Activated CD8-positive, alpha-beta T cell treated with anti-CD3 and anti-CD28 coated beads for 36 hours (primary cell): Measurements from ENCODE around the gene ETF1. TPM values are rescaled to one million over a fixed set of nuclear protein-coding genes. Genes with fewer than 3 reads are reported as not detected.

Experiments used
- ATAC-seq: fragments of 200-7000 bp; cut with Tn5 transposase; one replicate; pipeline ENCODE4 v1.10.0; 2021; ENCODE audit warnings: mild to moderate bottlenecking, moderate library complexity
- CTCF ChIA-PET: fragments of 350-600 bp; sonication (Branson Sonifier 250); formaldehyde crosslinking; loops from one replicate; lab custom pipeline; 2021; ENCODE audit warnings: antibody characterized with exemption; lab: Charles Lee
- POLR2A ChIA-PET: fragments of 350-600 bp; sonication (Branson Sonifier 250); formaldehyde crosslinking; loops from one replicate; lab custom pipeline; 2021; ENCODE audit warnings: antibody characterized with exemption; lab: Charles Lee
- DNase-seq: peaks from one replicate; pipeline ENCODE4 v3.0.0-alpha.2; 2020
- H3K27ac Mint-ChIP-seq: one replicate; pipeline ENCODE4 v1.8.0; 2021; ENCODE audit warnings: mild to moderate bottlenecking, mixed read lengths
- H3K27me3 Mint-ChIP-seq: one replicate; pipeline ENCODE4 v1.8.0; 2021; ENCODE audit warnings: mixed read lengths
- H3K36me3 Mint-ChIP-seq: one replicate; pipeline ENCODE4 v1.8.0; 2021; ENCODE audit warnings: low read depth, mixed read lengths
- H3K4me1 Mint-ChIP-seq: one replicate; pipeline ENCODE4 v1.8.0; 2021; ENCODE audit warnings: low read depth, mixed read lengths
- H3K4me3 Mint-ChIP-seq: one replicate; pipeline ENCODE4 v1.8.0; 2021; ENCODE audit warnings: mild to moderate bottlenecking, moderate library complexity, mixed read lengths
- H3K9me3 Mint-ChIP-seq: one replicate; pipeline ENCODE4 v1.8.0; 2021; ENCODE audit warnings: mixed read lengths
- CTCF ChIP-seq: fragments of 200-600 bp; IDR thresholded peaks from one replicate; pipeline ENCODE4 v1.8.0; 2022; ENCODE audit warnings: antibody characterized with exemption, mild to moderate bottlenecking
- intact Hi-C: fragments of 100-400 bp; cut with micrococcal nuclease; formaldehyde crosslinking; loops from one replicate; pipeline ENCODE4 v1.10.0; 2022
- total RNA-seq, 2 experiments: library from RNA; stranded (reverse); gene quantifications; one replicate each; pipeline ENCODE4 v1.2.3, GENCODE V29; 2021

The ETF1 gene
- total RNA-seq, 2 experiments from 2014 or later = 154 to 161 TPM

GRCh38 chr5:138458384-138458783 lies 84.7 kb downstream of the ETF1 start:
- no peaks in the 10 kb centered on the region for H3K36me3 Mint-ChIP-seq
- H3K4me3 Mint-ChIP-seq = peak overlapping the region; percentile 80
- H3K27ac Mint-ChIP-seq = peak overlapping the region; percentile 100
- ATAC-seq (no peak), DNase-seq (no peak)
- H3K27me3 Mint-ChIP-seq = no peaks in the 10 kb centered on the region
- no peak for TF ChIP-seq CTCF
- ChIA-PET CTCF (interaction anchor here (0.8 to 5.9 kb wide), 6 partner anchors 9 to 381 kb away, joined by 3 to 51 read pairs (median 7); partner anchors contain the start of gene KDM3B), POLR2A (interaction anchor here (0.5 to 1.9 kb wide), 6 partner anchors 9 to 957 kb away, joined by 3 to 6 read pairs (median 4); partner anchors contain the start of genes ETF1 and HSPA9)
- intact Hi-C loops = no loop called here
- no peaks in the 10 kb centered on the region for H3K9me3 Mint-ChIP-seq
- peaks cover 45% of the 10 kb centered on the region for H3K4me1 Mint-ChIP-seq

GRCh38 chr5:138457531-138458275 lies 85.3 kb downstream of the ETF1 start:
- Mint-ChIP-seq H3K27me3 (no peaks in the 10 kb centered on the region), H3K9me3 (no peaks in the 10 kb centered on the region), H3K36me3 (no peaks in the 10 kb centered on the region), H3K4me1 (peaks cover 45% of the 10 kb centered on the region), H3K27ac (peak overlapping the region; percentile 84), H3K4me3 (peak overlapping the region; percentile 45)
- ATAC-seq (no peak), DNase-seq (no peak)
- CTCF ChIA-PET = interaction anchor here (0.8 to 5.9 kb wide), 6 partner anchors 8 to 380 kb away, joined by 3 to 51 read pairs (median 7); partner anchors contain the start of gene KDM3B
- intact Hi-C loops = no loop called here
- POLR2A ChIA-PET = interaction anchor here (1.0 to 1.9 kb wide), 4 partner anchors 9 to 118 kb away, joined by 3 to 6 read pairs (median 4); partner anchors contain the start of genes ETF1 and HSPA9
- no peak for TF ChIP-seq CTCF

Other genes with a start within 250 kb of the ETF1 start
- gene CDC25C, start 211.4 kb downstream of the ETF1 start, total RNA-seq = 10 to 100 TPM; 12.2 to 14.6 TPM
- 10 to 100 TPM; 25.8 to 29.1 TPM for gene FAM53C, start 205.0 kb downstream of the ETF1 start, total RNA-seq
- 10 to 100 TPM; 41.6 to 41.9 TPM for gene KDM3B, start 190.6 kb downstream of the ETF1 start, total RNA-seq
- 1 to 10 TPM; 2.9 to 3.1 TPM for gene REEP2, start 104.2 kb downstream of the ETF1 start, total RNA-seq
- 10 to 100 TPM; 46.0 to 46.4 TPM for gene EGR1, start 77.8 kb downstream of the ETF1 start, total RNA-seq
- 100 to 1,000 TPM; 426 to 442 TPM for gene HSPA9, start 32.2 kb upstream of the ETF1 start, total RNA-seq
- gene CTNNA1, start 210.2 kb upstream of the ETF1 start, total RNA-seq = 10 to 100 TPM; 77.3 to 85.6 TPM